NCI-H2227 (cell line): Measurements from ENCODE around the gene CST5.
"Not testable (repeated sequence)": the region's sequence is repeated elsewhere in the genome, so short reads cannot be mapped to it uniquely, and the experiment has no call there.

Source experiments
- DNase-seq: peaks from one replicate; lab custom pipeline; 2025; ENCODE audit not compliant: unreplicated experiment; lab: John Stamatoyannopoulos, UW

Gene CST5

DNA sequence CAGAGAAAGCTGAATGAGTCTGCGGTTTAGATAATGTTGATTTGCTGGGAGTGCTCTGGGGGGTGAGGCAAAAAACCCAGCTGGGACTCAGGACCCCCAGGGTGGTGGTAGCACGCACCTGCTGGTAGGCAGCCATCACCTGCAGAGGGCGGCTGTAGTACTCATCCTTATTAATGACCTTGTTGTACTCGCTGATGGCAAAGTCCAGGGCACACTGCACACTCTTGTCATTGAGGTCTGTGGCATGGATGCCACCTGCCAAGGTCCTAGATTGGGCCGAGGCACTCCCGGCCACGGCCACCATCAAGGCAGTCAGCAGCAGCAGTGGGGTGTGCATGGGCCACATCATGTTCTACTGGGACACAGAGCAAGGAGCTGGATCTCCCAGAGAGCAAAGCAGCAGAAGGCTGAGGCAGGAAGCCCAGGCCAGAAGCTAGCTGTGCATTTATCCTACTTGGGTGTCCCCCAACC, at the start of gene CST5:
CST5 (minus strand) TSS at position 421 of the 471 bp plus-strand sequence; CDS start at position 349, 72 bp downstream.
- no peak for DNase-seq

- no peak for DNase-seq
Measured at GRCh38 chr20:23928788-23929187, 49.2 kb upstream of the CST5 start.

DNA sequence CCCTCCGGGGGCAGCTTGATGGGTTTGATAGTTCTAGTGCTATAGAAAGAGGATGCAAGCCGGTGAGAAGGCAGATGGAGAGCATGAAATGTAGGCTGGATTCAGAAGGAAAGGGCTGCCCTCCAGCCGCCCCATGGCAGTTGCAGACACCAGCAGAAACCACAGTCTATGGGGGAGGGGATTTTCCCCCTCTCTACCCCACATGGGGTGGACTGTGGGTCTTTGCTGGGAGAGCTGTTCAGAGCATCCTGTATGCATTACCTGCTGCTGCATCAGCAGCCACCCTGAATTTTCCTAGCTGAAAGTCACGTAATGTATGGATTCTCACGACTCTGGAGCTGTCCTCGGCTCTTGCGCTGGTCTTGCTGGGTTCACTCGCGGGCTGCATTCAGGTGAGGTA, 48.8 kb upstream of the CST5 start:
- no peak for DNase-seq

- DNase-seq, result no peak
Measured at GRCh38 chr20:23926944-23927872, 47.7 kb upstream of the CST5 start.

- DNase-seq, result no peak
Measured at GRCh38 chr20:23926526-23926880, 47.0 kb upstream of the CST5 start.

- no peak for DNase-seq
Measured at GRCh38 chr20:23925789-23926525, 46.4 kb upstream of the CST5 start.

GRCh38 chr20:23924751-23925150, 45.2 kb upstream of the CST5 start:
- DNase-seq, result no peak

DNA sequence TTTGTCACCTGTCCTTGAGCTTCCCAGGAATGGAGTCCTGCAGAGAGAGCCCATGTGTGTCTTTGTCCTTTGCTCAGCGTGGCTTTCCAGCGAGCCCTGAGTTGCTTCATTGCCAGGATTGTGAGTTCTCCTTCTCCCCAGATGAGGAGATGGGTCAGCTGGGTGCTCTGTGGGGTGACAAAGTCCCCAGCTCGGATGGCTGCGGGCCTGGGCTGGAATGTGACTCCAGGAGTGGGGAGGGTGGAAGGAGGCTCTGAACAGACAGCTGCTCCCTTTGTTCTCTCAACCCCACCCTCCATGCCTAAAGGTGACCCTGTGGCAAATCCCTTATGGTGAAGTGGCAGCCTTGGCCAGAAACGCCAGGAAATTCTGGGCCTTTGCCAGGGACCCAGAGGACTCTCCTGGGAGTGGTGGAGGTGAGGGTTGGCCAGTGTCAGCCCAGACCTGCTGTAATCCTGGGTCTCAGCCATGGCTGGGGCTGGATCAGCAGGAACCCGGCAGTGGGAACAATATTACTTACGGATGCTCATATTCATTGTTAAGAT, 44.4 kb upstream of the CST5 start:
- no peak for DNase-seq

- no peak for DNase-seq
Measured at GRCh38 chr20:23923311-23923710, 43.8 kb upstream of the CST5 start.

GRCh38 chr20:23920408-23921325, 41.1 kb upstream of the CST5 start:
- DNase-seq, result no peak

DNA sequence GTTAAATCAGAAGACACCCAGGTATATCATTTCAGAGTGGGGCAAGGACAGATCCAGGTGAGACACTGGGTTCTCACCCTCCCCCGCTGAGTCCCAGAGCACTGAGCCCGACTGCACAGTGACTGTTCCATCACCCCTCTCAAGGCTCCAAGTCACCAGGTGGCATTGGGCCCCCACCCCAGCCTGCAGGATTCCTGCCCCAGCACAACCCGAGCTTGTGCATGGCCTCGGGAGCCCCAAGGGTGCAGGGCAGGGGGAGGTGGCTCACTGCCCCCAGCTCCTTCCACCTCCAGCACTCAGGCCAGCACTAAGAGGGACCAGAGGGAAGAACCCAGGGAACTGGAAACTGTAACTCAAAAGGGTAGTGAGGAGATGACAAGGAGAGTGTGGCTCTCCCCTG, 39.3 kb upstream of the CST5 start:
- no peak for DNase-seq

- no peak for DNase-seq
Measured at GRCh38 chr20:23918101-23918862, 38.7 kb upstream of the CST5 start.

DNA sequence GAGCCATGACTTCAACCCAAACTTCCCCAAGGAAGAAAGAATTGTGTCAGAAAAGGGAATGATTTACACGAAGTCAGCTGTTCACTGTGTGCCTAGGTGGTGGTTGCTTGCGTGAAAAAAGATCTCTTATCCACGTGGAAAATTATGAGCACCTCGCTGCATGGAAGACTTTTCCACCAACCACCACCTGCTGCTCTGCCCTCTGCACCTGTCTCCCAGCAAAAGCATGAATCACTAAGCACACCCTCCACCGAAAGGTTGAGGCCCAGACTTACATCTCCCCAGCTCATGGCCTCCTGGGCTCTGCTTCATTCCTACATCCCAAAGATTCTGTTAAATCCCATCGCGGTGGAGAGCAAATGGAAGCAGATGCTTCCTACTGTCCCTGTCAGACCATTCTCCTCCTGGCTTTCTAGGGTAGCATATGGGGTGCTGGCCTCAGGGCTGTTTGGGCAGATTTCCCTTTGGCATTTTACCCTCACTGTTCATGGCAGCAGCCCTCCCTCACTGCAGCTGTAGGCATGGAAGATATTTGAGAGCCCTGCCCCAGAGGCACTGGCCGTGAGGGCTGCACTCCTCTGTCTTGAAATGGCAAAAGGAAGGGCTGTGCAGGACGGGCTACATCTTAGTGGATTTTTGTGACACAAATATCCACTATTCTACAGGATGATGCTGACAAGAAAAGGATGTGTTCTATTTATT, 37.6 kb upstream of the CST5 start:
- DNase-seq, result no peak

DNA sequence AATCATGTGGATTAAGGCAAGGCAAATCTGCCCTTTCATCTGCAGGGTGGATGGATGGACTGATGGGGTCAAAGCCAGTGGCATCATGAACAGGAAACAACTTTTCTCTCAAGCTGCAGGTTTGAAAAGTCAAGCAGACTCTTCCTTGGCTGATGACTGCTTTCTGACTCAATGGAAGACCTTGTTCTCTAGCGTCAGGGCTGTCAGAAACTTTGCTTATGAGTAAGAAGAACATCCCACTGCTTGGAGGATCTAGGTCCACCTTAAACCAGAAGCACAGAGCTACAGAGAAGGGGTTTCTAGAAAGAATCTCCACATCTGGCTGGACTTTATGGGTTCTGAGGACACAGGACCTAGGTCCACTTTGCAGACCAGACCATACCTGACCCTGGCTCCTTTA, 36.3 kb upstream of the CST5 start:
- DNase-seq, result no peak

GRCh38 chr20:23914469-23914868, 34.9 kb upstream of the CST5 start:
- DNase-seq, result not testable (repeated sequence)

DNA sequence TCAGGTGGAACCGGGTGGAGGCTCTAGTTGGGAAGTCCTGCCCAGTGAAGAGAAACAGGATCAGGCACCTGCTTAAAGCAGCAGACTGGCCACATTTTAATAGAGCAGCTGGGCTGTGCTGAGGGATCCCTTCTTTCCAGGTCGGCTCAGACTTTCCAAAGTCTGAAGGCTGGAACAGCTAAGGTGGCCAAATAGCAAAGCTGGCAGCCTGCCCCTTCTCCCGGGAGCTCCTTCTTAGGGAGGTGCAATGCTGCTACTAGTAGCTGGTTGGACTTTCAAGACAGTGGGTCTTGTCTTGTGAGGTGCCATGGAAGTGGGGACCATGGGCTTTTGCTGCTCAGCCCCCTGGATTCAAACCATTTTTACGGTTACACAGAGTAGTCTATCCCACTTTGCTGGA, 30.7 kb upstream of the CST5 start:
- DNase-seq, result no peak

- no peak for DNase-seq
Measured at GRCh38 chr20:23909390-23909789, 29.8 kb upstream of the CST5 start.

GRCh38 chr20:23907579-23907978, 28.0 kb upstream of the CST5 start:
- DNase-seq, result no peak

DNA sequence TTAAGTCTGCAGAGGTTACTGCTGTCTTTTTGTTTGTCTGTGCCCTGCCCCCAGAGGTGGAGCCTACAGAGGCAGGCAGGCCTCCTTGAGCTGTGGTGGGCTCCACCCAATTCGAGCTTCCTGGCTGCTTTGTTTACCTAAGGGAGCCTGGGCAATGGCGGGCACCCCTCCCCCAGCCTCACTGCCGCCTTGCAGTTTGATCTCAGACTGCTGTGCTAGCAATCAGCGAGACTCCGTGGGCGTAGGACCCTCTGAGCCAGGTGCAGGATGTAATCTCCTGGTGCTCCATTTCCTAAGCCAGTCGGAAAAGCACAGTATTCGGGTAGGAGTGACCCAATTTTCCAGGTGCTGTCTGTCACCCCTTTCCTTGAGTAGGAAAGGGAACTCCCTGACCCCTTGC, 22.8 kb upstream of the CST5 start:
- DNase-seq, result not testable (repeated sequence)
